H9 (cell line): Measurements from ENCODE around the gene TMEM135. TPM values are rescaled to one million over a fixed set of nuclear protein-coding genes. Genes with fewer than 3 reads are reported as not detected.

Source experiments
- DNase-seq: peaks from one replicate; pipeline ENCODE4 v3.0.0-alpha.2; 2017
- H2AFZ ChIP-seq: one replicate; pipeline ENCODE4 v1.6.1; 2013; ENCODE audit warnings: mild to moderate bottlenecking, low read length, control low read depth, moderate library complexity
- H2AK5ac ChIP-seq: 2 replicates; pipeline ENCODE4 v1.6.1; 2013; ENCODE audit warnings: low read length, control low read depth, mixed read lengths; ENCODE audit not compliant: insufficient read length
- H2BK120ac ChIP-seq: one replicate; pipeline ENCODE4 v1.6.1; 2013; ENCODE audit warnings: low read depth, mild to moderate bottlenecking, low read length, control low read depth, inconsistent platforms; ENCODE audit not compliant: poor library complexity, severe bottlenecking
- H2BK12ac ChIP-seq: 2 replicates; pipeline ENCODE4 v1.6.1; 2013; ENCODE audit warnings: low read length, control low read depth, mixed read lengths, low read depth; ENCODE audit not compliant: insufficient read length
- H2BK15ac ChIP-seq: 2 replicates; pipeline ENCODE4 v1.6.1; 2013; ENCODE audit warnings: low read depth, low read length, control low read depth
- H2BK20ac ChIP-seq: one replicate; pipeline ENCODE4 v1.6.1; 2013; ENCODE audit warnings: low read depth, mild to moderate bottlenecking, low read length, control low read depth, inconsistent platforms; ENCODE audit not compliant: poor library complexity, severe bottlenecking
- H2BK5ac ChIP-seq: 2 replicates; pipeline ENCODE4 v1.6.1; 2013; ENCODE audit warnings: low read length, control low read depth, mixed read lengths; ENCODE audit not compliant: insufficient read length
- H3K14ac ChIP-seq: 2 replicates; pipeline ENCODE4 v1.6.1; 2013; ENCODE audit warnings: low read length, control low read depth; ENCODE audit not compliant: insufficient read depth
- H3K18ac ChIP-seq: 2 replicates; pipeline ENCODE4 v1.6.1; 2013; ENCODE audit warnings: low read depth, mild to moderate bottlenecking, mixed read lengths, low read length, control low read depth; ENCODE audit not compliant: insufficient read length
- H3K23ac ChIP-seq: 2 replicates; pipeline ENCODE4 v1.6.1; 2013; ENCODE audit warnings: low read length, control low read depth, mixed read lengths, low read depth; ENCODE audit not compliant: insufficient read length
- H3K23me2 ChIP-seq: 2 replicates; pipeline ENCODE4 v1.6.1; 2013; ENCODE audit warnings: low read depth, mild to moderate bottlenecking, mixed read lengths, low read length, control low read depth; ENCODE audit not compliant: insufficient read length, poor library complexity, severe bottlenecking
- H3K27ac ChIP-seq: 2 replicates; pipeline ENCODE4 v1.5.1; 2013; ENCODE audit warnings: low read length, control low read depth, mixed read lengths, low read depth; ENCODE audit not compliant: insufficient read length
- H3K27me3 ChIP-seq: 2 replicates; pipeline ENCODE4 v1.6.1; 2013; ENCODE audit warnings: low read length, control low read depth, inconsistent platforms; ENCODE audit not compliant: insufficient read depth
- H3K4ac ChIP-seq: 2 replicates; pipeline ENCODE4 v1.6.1; 2013; ENCODE audit warnings: low read depth, mild to moderate bottlenecking, control low read depth, inconsistent platforms, low read length, moderate library complexity
- H3K4me1 ChIP-seq: 2 replicates; pipeline ENCODE4 v1.6.1; 2013; ENCODE audit warnings: low read length, control low read depth, inconsistent platforms; ENCODE audit not compliant: insufficient read depth
- H3K4me2 ChIP-seq: 2 replicates; pipeline ENCODE4 v1.6.1; 2013; ENCODE audit warnings: low read length, control low read depth, mixed read lengths; ENCODE audit not compliant: insufficient read length, insufficient read depth
- H3K56ac ChIP-seq: 2 replicates; pipeline ENCODE4 v1.6.1; 2013; ENCODE audit warnings: low read depth, mild to moderate bottlenecking, mixed read lengths, low read length, control low read depth; ENCODE audit not compliant: insufficient read length
- H3K79me1 ChIP-seq: 2 replicates; pipeline ENCODE4 v1.6.1; 2013; ENCODE audit warnings: low read depth, mild to moderate bottlenecking, moderate library complexity, low read length, control low read depth, inconsistent platforms; ENCODE audit not compliant: insufficient read depth, poor library complexity, severe bottlenecking
- H3K79me2 ChIP-seq: 2 replicates; pipeline ENCODE4 v1.6.1; 2013; ENCODE audit warnings: low read length, control low read depth, inconsistent platforms; ENCODE audit not compliant: insufficient read depth
- H3K9ac ChIP-seq: 2 replicates; pipeline ENCODE4 v1.6.1; 2013; ENCODE audit warnings: low read length, control low read depth, mixed read lengths; ENCODE audit not compliant: insufficient read length; ENCODE audit errors: extremely low read depth
- H3K9me3 ChIP-seq: one replicate; pipeline ENCODE4 v1.6.1; 2013; ENCODE audit warnings: low read depth, low read length, inconsistent platforms; ENCODE audit not compliant: control insufficient read depth
- H3T11ph ChIP-seq: one replicate; pipeline ENCODE4 v1.6.1; 2013; ENCODE audit warnings: mild to moderate bottlenecking, low read length, control low read depth, inconsistent platforms
- H4K20me1 ChIP-seq: one replicate; pipeline ENCODE4 v1.6.1; 2013; ENCODE audit not compliant: control insufficient read depth, insufficient read length, insufficient read depth
- H4K5ac ChIP-seq: 2 replicates; pipeline ENCODE4 v1.6.1; 2013; ENCODE audit warnings: low read depth, mild to moderate bottlenecking, mixed read lengths, low read length, control low read depth; ENCODE audit not compliant: insufficient read length
- H4K8ac ChIP-seq: replicated peaks from 2 replicates; pipeline ENCODE4 v1.6.1; 2013; ENCODE audit warnings: low read length, control low read depth, mixed read lengths, low read depth; ENCODE audit not compliant: insufficient read length
- H4K91ac ChIP-seq: 2 replicates; pipeline ENCODE4 v1.6.1; 2013; ENCODE audit warnings: low read depth, mild to moderate bottlenecking, moderate library complexity, mixed read lengths, low read length, control low read depth; ENCODE audit not compliant: insufficient read length
- H3K27ac Mint-ChIP-seq, 3 experiments: 2 replicates in 2 of 3; 3 replicates in 1 of 3; pipeline ENCODE4 v1.8.0; 2020 to 2021; ENCODE audit warnings: mixed read lengths in 3 of 3, mild to moderate bottlenecking in 1 of 3, moderate library complexity in 1 of 3
- H3K27me3 Mint-ChIP-seq: 2 replicates; pipeline ENCODE4 v1.8.0; 2021; ENCODE audit warnings: low read depth, mild to moderate bottlenecking, moderate library complexity, mixed read lengths
- H3K36me3 Mint-ChIP-seq, 3 experiments: 2 replicates in 2 of 3; 3 replicates in 1 of 3; pipeline ENCODE4 v1.8.0; 2020 to 2021; ENCODE audit warnings: low read depth in 3 of 3, mixed read lengths in 3 of 3; ENCODE audit not compliant: insufficient read depth in 1 of 3
- H3K4me1 Mint-ChIP-seq, 2 experiments: 2 replicates each; pipeline ENCODE4 v1.8.0; 2020; ENCODE audit warnings: mixed read lengths in 2 of 2
- H3K4me3 Mint-ChIP-seq, 2 experiments: 2 replicates in 1 of 2; 3 replicates in 1 of 2; pipeline ENCODE4 v1.8.0; 2020 to 2021; ENCODE audit warnings: mild to moderate bottlenecking in 2 of 2, mixed read lengths in 2 of 2, moderate library complexity in 1 of 2
- H3K9me3 Mint-ChIP-seq, 2 experiments: 2 replicates in 1 of 2; 3 replicates in 1 of 2; pipeline ENCODE4 v1.8.0; 2020; ENCODE audit warnings: mild to moderate bottlenecking in 2 of 2, mixed read lengths in 2 of 2, moderate library complexity in 1 of 2
- CTCF ChIP-seq: fragments of 200-600 bp; sonication (generic); conservative IDR thresholded peaks from 3 replicates; pipeline ENCODE4 v1.8.0; 2021; ENCODE audit warnings: antibody characterized with exemption, mild to moderate bottlenecking
- WGBS: extraction: QIAGEN DNeasy Blood & Tissue Kit; methylation state at CpG from one replicate; pipeline ENCODE4 v1.1.7; 2013; ENCODE audit warnings: missing lambda C conversion rate, low lambda C conversion rate, mixed read lengths; ENCODE audit not compliant: insufficient read length; ENCODE audit errors: extremely low coverage; 5-methylcytosine and 5-hydroxymethylcytosine counted together
- total RNA-seq: library from RNA; stranded (reverse); gene quantifications from 2 replicates; pipeline ENCODE4 v1.2.1, GENCODE V29; 2021

TMEM135 gene
- total RNA-seq, 1 experiment from 2014 or later: 25.2 TPM

- no peak overlapping the region for H3K4me3 Mint-ChIP-seq
- H3K27me3 Mint-ChIP-seq: no peaks in the 10 kb centered on the region
- Histone ChIP-seq H4K8ac (no peak overlapping the region), H4K91ac (no peak overlapping the region), H3K4me1 (no peaks in the 10 kb centered on the region; the same call in 1 of the 2 replicates), H3K27me3 (no peaks in the 10 kb centered on the region), H2BK20ac (no peak overlapping the region), H3K9ac (no peak overlapping the region), H2BK15ac (no peak overlapping the region), H3K79me2 (no peaks in the 10 kb centered on the region), H3K4me2 (no peak overlapping the region), H2BK12ac (no peak overlapping the region), H2BK120ac (no peak overlapping the region), H3K18ac (no peak overlapping the region), H3K23ac (no peak overlapping the region), H3K79me1 (peaks cover 5% of the 10 kb centered on the region), H4K20me1 (no peaks in the 10 kb centered on the region), H3K27ac (no peak overlapping the region), H3K9me3 (no peaks in the 10 kb centered on the region), H2BK5ac (no peak overlapping the region), H2AFZ (no peak overlapping the region), H3K56ac (no peak overlapping the region), H3K23me2 (no peaks in the 10 kb centered on the region), H3T11ph (no peak overlapping the region), H2AK5ac (no peak overlapping the region), H4K5ac (no peak overlapping the region), H3K14ac (no peak overlapping the region), H3K4ac (no peak overlapping the region)
- peaks cover 8% of the 10 kb centered on the region in 2 experiments; a peak in 3 of 4 replicates for H3K4me1 Mint-ChIP-seq
- TF ChIP-seq CTCF: no peak
- H3K9me3 Mint-ChIP-seq: peaks cover 11% of the 10 kb centered on the region in 2 experiments; a peak in 4 of 5 replicates
- no CpG with 5 or more reads among the region's 1 CpG for WGBS
- H3K27ac Mint-ChIP-seq: no peak overlapping the region
- peaks cover 7 to 17% (median 12%) of the 10 kb centered on the region in 3 experiments; a peak in 6 of 7 replicates for H3K36me3 Mint-ChIP-seq
- no peak for DNase-seq
These were observed 104.9 kb downstream of the TMEM135 start for GRCh38 chr11:87142594-87142993.
